Activated naive CD8-positive, alpha-beta T cell treated with anti-CD3 and anti-CD28 coated beads, Interleukin-2, amount 50 U/mL, for 16 hours (primary cell): ENCODE measurements around the gene EDA.

Source experiments
- DNase-seq: peaks from one replicate; pipeline ENCODE4 v3.0.0-alpha.2; 2020; ENCODE audit warnings: low read depth, low spot score

EDA gene

GRCh38 chrX:70026112-70026850, 410.4 kb downstream of the EDA start:
- no peak for DNase-seq

GRCh38 chrX:70026851-70027200, 410.9 kb downstream of the EDA start:
- DNase-seq: no peak

- DNase-seq: no peak
Observed at GRCh38 chrX:70029863-70030262, 413.9 kb downstream of the EDA start.

- no peak for DNase-seq
Observed at GRCh38 chrX:70030301-70030767, 414.4 kb downstream of the EDA start.

- no peak for DNase-seq
Observed at GRCh38 chrX:70032792-70033191, 416.9 kb downstream of the EDA start.

- no peak for DNase-seq
Observed at GRCh38 chrX:70033348-70034051, 417.6 kb downstream of the EDA start.

- DNase-seq: no peak
Observed at GRCh38 chrX:70034646-70035045, 418.7 kb downstream of the EDA start.

- DNase-seq: no peak
Observed at GRCh38 chrX:70038515-70038914, 422.6 kb downstream of the EDA start.

GRCh38 chrX:70038951-70039350, 423.0 kb downstream of the EDA start:
- no peak for DNase-seq

- no peak for DNase-seq
Observed at GRCh38 chrX:70039758-70040157, 423.8 kb downstream of the EDA start.

GRCh38 chrX:70041993-70042392, 426.1 kb downstream of the EDA start:
- no peak for DNase-seq

GRCh38 chrX:70042399-70043371, 426.8 kb downstream of the EDA start:
- no peak for DNase-seq

GRCh38 chrX:70043685-70044084, 427.8 kb downstream of the EDA start:
- DNase-seq: no peak

- no peak for DNase-seq
Observed at GRCh38 chrX:70044541-70045245, 428.8 kb downstream of the EDA start.

- no peak for DNase-seq
Observed at GRCh38 chrX:70046978-70047377, 431.1 kb downstream of the EDA start.

GRCh38 chrX:70049406-70049805, 433.5 kb downstream of the EDA start:
- no peak for DNase-seq

GRCh38 chrX:70049925-70050324, 434.0 kb downstream of the EDA start, which contains the start of gene AWAT2:
TSS of gene AWAT2 (minus strand) at chrX:70049938. CDS start at chrX:70049932, 6 bp downstream.
- no peak for DNase-seq

GRCh38 chrX:70052895-70053615, 437.1 kb downstream of the EDA start:
- DNase-seq: no peak

GRCh38 chrX:70054391-70054790, 438.5 kb downstream of the EDA start:
- no peak for DNase-seq

GRCh38 chrX:70062076-70062475, 446.2 kb downstream of the EDA start, which contains the start of gene OTUD6A:
TSS of gene OTUD6A (plus strand) at chrX:70062457. CDS start at chrX:70062525, 68 bp downstream.
- DNase-seq: no peak
